LoVo (cell line): Measurements from ENCODE around the gene SLC47A2.

Experiments used
- DNase-seq: peaks from one replicate; pipeline ENCODE4 v3.0.0-alpha.2; 2016; ENCODE audit warnings: low spot score

SLC47A2 gene

GRCh38 chr17:19728084-19728495 lies 11.7 kb upstream of the SLC47A2 start:
- peak; percentile 76 for DNase-seq

GRCh38 chr17:19727501-19728078 lies 11.2 kb upstream of the SLC47A2 start:
- DNase-seq: no peak

- DNase-seq: no peak
Observed at GRCh38 chr17:19726631-19727376, 10.4 kb upstream of the SLC47A2 start.

- DNase-seq: no peak
Observed at GRCh38 chr17:19725486-19725885, 9.1 kb upstream of the SLC47A2 start.

GRCh38 chr17:19724501-19725420 lies 8.4 kb upstream of the SLC47A2 start:
- DNase-seq: no peak

- DNase-seq: no peak
Observed at GRCh38 chr17:19723964-19724363, 7.6 kb upstream of the SLC47A2 start.

GRCh38 chr17:19720631-19721426 lies 4.4 kb upstream of the SLC47A2 start:
- DNase-seq: peak; percentile 74

GRCh38 chr17:19720210-19720475 lies 3.8 kb upstream of the SLC47A2 start:
- no peak for DNase-seq

GRCh38 chr17:19719355-19720209 lies 3.2 kb upstream of the SLC47A2 start:
- peak; percentile 77 for DNase-seq

- no peak for DNase-seq
Observed at GRCh38 chr17:19718613-19719354, 2.4 kb upstream of the SLC47A2 start.

GRCh38 chr17:19718041-19718612 lies 1.7 kb upstream of the SLC47A2 start:
- no peak for DNase-seq

- DNase-seq: no peak
Observed at GRCh38 chr17:19717411-19717908, 1.1 kb upstream of the SLC47A2 start.

- DNase-seq: no peak
Observed at GRCh38 chr17:19717031-19717360, 612 bp upstream of the SLC47A2 start.

GRCh38 chr17:19714542-19715411 lies 1.6 kb downstream of the SLC47A2 start:
- DNase-seq: no peak

- DNase-seq: no peak
Observed at GRCh38 chr17:19713901-19714361, 2.5 kb downstream of the SLC47A2 start.

GRCh38 chr17:19713462-19713861 lies 2.9 kb downstream of the SLC47A2 start:
- DNase-seq: no peak

- no peak for DNase-seq
Observed at GRCh38 chr17:19712436-19713004, 3.9 kb downstream of the SLC47A2 start.

GRCh38 chr17:19709841-19710240 lies 6.5 kb downstream of the SLC47A2 start:
- DNase-seq: no peak
